Skin of body (tissue), 2 donors: ENCODE data around the gene SLC22A15. TPM values are rescaled to one million over a fixed set of nuclear protein-coding genes. Genes with fewer than 3 reads are reported as not detected.
"Not testable (repeated sequence)": the region's sequence is repeated elsewhere in the genome, so short reads cannot be mapped to it uniquely, and the experiment has no call there.

Experiments used
- DNase-seq: peaks from one replicate; lab custom pipeline; 2025; lab: John Stamatoyannopoulos, UW
- total RNA-seq: library from RNA; depleted of rRNA; stranded (reverse); fragments of >200 nt; gene quantifications from one replicate; pipeline ENCODE4 v1.2.3, GENCODE V29; 2014

SLC22A15 gene
- total RNA-seq, 1 donor from 2014 or later, result 4.0 TPM

DNA sequence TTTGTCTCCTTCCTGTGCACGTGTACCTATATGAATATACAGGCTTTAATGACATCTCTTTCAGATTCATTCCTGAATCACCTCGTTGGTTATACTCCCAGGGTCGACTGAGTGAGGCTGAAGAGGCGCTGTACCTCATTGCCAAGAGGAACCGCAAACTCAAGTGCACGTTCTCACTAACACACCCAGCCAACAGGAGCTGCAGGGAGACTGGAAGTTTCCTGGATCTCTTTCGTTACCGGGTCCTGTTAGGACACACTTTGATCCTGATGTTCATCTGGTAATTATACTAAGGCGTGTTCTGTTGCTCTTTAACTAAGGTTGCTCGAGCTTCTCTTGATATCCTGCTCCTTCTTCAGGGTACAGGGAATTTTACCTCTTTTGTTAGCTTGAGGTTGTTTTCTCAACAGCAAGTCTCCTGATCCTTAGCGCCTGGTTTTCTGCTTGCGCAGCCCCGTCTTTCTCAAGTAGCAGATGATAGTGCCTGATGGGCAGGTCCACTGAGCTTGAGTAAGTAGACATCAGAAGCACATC, 55.1 kb downstream of the SLC22A15 start:
- DNase-seq, result no peak

DNA sequence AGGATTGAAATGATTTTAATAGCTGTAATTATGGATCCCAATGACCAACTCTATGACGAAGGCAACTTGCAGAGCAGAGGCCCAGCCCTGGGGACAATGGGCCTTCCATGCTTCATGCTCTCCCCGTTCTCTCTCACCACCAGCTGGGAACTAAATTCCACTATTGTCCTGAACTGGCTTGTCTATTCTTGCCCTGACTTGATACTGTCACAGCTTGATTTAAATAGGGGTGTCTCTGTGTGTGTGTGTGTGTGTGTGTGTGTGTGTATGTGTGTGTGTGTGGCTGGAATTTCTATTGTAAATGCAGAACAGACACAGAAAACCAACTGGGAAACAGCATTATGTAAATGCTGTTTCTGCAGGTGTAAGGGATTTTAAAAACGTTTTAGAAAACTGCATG, 57.0 kb downstream of the SLC22A15 start:
- DNase-seq, result no peak

DNA sequence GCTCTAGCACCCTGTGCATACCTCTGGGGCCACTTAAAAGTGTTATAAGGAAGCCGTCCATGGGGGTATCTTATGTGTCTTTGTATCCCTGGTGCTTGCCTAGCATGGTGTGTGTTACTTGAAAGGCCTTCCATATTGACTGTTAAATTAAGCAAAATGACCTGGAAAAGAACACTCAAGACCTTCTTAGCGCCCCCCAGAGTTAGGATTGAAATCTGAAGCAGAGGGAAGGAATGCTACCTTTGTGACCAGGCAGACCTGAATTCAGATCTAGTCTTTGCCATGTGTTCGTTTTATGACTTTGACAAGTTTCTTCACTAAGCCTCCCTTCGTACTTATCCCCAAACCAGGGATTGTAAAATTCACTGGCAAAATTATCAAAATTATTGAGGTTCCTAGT, 59.9 kb downstream of the SLC22A15 start:
- no peak for DNase-seq

DNA sequence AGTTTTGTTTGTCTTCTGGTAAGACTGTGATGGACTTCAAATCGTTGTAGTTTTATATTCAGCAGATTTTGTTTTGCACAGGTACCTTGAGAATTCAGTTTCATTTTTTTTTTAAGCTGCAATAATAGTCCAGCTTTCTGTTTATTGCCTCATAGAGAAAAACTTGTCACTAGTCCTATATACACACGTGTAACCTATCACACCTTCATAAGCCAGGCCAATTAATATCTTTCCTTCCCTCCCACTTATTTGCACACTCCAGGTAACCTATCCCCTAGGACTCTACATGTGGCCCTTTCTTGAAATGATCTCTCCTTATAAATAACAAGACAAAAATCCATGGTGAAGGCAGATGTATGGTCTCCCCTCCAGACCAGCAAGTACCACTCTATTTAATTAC, 62.4 kb downstream of the SLC22A15 start:
- no peak for DNase-seq

DNA sequence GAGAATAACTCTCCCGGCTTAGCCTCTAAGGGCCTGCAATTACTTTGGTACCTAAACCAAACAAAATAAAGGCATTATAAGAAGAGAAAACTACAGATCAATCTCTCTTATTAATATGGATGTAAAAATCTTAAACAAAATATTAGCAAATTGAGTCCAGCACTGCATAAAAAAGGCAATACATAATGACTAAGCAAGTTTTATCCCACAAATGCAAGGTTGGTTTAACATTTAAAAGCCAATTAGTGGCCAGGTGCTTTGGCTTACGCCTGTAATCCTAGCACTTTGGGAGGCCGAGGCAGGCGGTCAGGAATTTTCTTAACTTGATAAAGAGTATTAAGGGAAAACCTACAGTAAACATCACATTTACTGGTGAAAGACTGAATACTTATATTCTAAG, 67.8 kb downstream of the SLC22A15 start:
- DNase-seq, result no peak

DNA sequence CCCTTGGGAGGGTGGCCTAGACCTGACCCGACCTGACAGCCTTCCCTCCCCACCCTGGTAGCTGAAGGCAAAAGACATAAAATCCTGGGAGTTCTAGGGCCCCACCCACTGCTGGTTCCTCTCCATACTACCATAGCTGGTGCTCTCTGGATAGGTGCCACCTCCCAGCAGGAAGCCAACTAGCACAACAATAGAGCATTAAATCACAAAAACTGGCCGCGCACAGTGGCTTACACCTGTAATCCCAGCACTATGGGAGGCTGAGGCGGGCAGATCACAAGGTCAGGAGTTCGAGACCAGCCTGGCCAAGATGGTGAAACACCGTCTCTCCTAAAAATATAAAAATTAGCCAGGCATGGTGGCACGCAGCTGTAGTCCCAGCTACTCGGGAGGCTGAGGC, 70.6 kb downstream of the SLC22A15 start:
- DNase-seq, result not testable (repeated sequence)

DNA sequence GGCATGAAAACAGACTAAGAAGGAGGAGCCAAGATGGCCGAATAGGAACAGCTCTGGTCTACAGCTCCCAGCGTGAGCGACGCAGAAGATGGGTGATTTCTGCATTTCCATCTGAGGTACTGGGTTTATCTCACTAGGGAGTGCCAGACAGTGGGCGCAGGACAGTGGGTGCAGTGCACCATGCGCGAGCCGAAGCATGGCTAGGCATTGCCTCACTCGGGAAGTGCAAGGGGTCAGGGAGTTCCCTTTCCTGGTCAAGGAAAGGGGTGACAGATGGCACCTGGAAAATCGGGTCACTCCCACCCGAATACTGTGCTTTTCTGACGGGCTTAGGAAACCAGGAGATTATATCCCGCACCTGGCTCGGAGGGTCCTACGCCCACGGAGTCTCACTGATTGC, 75.6 kb downstream of the SLC22A15 start:
- not testable (repeated sequence) for DNase-seq

DNA sequence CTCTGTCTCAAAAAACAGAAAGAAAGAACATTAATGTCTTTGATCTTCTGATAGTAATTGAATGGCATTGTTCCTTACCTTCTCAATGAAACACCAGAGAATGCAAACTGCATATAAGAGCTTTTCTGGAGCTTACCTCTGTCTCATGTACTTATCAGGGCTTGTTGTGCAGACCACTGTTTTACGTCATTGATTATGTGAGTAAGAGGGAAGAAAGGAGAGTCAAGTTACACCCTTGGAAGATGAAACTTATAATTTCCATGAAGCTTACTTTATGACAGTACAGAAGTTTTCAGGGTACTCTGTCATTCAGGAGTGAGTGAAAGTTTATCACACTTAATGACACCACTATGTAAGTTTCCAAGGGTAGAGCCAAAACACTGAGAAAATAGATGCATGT, 85.9 kb downstream of the SLC22A15 start:
- no peak for DNase-seq

DNA sequence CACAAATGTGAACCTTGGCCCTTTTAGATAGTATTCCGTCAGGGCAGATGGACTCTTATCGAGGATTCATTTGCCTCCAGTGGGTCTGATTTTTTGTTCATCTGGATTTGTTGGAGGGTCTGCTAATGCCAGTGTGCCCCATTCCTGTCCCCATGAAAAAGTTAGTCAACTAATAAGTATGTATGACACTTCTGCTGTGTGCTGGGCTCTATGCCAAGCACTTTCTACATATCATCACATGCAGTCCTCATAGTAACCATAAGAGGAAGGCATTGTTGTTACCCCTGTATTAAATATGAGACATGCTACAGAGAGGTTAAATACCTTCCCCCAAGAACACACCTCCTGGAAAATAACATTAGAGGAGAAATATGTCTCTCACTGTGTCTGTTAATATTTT, 88.3 kb downstream of the SLC22A15 start:
- peak; percentile 16 for DNase-seq

DNA sequence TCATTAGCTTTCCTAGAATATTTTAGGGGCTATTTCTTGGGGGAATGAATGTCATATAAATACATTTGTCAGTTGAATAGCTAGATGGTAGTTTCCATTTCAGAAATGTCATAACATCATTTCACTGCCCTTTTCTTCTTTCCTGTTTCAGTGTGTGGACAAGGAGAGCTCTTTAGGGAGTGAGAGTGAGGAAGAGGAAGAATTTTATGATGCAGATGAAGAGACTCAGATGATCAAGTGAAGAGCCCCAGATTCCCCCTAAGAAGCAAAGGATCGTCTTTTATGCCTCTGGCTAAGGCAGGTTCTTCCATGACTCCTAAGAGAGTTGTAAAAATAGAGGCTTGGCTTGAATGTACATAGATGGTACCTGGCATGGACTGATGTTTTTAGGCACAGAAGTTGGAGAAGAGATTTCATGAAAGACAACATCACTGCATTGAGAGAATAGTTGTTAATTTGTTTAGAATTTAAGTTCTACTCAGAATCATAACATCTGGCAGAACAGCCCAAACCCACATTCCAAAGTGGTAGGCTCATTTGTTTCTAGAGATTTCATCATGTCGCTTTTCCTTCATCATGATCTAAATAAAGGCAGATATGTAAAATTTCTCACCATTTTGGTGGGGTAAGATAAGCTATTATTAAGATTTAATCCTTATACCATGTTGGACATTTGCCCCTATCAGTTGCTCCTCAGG, 90.7 kb downstream of the SLC22A15 start:
- peak; percentile 74 for DNase-seq

DNA sequence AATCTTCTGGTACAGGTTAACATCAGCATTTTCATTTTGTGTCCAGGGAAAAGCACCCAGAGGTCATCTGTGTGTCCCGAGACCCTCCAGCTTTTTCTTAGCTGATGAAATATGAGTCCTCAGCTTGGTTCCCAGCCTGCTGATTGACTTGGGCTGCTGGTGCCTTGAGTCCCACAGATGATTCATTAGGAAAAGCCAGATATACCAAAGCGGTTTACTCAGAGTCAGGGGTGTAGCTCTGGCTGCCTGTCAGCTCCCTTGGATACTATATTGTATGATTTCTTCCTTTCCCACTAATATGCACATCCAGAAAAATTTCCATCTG, 91.2 kb downstream of the SLC22A15 start:
- DNase-seq, result peak; percentile 70

DNA sequence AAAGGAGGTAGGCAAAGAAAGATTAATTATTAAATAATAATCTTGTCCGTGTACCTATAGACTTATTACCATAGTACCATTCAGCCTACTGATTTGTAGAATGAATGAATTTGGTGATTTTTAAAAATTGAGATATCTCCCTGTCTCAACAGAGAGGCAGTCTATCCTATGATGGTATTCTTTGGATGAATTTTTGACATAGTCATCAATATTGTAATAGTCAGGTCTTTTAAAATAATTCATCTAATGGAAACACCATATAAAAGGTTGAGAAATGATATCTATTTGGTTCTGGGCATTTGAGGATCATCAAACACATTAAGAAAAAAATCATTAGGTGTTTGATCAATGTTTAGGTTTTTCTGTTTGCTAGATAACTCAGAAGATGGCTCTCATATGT, 99.3 kb downstream of the SLC22A15 start:
- DNase-seq, result no peak

DNA sequence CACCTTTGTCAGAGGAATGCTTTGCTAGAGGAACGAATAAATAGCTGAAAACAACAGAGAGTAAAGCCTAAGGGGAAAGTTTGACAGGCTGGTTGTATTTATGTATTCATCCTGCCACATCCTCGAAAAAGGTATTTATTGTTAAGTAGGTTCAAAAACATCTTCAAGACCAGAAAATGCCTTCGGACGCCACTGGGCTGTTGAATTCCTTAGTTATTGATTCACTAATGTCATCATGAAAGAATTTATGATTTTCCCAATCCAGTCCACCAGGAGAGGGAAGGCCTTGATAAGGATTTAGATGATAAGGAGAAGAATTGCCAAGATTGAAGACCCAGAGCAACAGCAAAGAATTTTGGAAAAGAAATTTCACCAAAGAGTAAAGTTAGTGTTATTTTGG, 99.7 kb downstream of the SLC22A15 start:
- DNase-seq, result no peak

DNA sequence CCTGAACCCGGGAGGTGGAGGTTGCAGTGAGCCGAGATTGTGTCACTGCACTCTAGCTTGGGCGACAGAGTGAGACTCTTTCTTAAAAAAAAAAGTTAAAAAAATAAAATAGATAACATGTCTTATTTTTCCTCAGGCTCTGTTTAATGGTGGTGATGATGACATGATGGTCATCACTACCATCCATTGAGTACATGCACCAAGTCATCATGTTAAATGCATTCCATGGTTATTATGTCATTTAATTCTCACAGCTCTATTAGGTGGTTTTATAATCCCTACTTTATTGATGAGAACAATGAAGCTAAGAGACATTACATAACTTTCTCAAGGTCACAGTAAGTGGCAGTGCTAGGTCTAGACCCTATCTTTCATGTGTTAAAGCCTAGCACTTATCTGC, 100.5 kb downstream of the SLC22A15 start:
- DNase-seq, result no peak

DNA sequence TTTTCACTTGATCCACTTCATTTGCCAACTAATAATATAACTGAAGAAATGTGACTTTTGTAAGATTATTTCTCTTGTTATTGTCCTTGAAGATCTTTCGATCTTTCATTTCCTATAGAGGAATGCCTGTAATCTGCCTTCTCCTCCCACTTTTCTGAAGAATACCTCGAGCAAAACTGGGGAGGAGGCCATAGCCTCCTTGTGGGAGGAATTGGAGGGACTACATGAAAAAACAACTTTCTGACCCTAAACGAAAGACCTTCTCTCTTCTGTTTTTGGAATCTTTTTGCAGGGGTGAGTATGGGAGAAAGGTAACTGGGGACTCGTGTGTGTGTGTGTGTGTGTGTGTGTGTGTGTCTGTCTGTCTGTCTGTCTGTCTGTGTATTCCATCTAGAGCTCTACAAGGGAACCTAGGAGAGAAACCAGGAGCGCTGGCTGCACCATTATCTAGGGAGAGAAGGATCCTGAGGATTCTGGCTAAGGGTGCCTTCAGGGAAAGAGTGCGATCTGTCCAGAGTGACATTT, 102.4 kb downstream of the SLC22A15 start:
- no peak for DNase-seq

DNA sequence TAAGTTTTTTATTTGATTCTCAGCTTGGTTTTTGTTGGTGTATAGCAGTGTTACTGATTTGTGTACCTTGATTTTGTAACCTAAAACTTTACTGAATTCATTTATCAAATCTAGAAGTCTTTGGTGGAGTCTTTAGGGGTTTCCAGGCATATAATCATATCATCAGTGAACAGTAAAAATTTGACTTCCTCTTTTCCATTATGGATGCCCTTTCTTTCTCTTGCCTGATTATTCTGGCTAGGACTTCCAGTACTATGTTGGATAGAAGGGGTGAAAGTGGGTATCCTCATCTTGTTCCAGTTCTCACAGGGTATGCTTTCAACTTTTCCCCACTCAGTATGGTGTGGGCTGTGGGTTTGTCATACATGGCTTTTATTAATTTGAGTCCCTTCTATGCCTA, 111.3 kb downstream of the SLC22A15 start:
- no peak for DNase-seq

DNA sequence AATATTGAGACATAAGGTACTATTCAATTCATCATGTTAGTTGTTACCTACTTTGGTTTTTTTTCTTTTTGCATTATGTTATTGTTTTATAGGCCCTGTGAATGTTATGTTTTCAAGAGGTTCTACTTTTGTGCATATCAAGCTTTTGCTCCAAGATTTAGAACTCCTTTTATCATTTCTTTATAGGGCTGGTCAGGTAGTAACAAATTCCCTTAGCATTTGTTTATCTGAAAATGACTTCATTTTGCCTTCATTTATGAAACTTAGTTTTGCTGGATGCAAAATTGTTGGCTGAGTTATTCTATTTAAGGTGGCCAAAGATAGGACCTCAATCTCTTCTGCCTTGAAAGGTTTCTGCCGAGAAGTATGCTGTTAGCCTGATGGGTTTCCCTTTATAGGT, 113.6 kb downstream of the SLC22A15 start:
- DNase-seq, result no peak

DNA sequence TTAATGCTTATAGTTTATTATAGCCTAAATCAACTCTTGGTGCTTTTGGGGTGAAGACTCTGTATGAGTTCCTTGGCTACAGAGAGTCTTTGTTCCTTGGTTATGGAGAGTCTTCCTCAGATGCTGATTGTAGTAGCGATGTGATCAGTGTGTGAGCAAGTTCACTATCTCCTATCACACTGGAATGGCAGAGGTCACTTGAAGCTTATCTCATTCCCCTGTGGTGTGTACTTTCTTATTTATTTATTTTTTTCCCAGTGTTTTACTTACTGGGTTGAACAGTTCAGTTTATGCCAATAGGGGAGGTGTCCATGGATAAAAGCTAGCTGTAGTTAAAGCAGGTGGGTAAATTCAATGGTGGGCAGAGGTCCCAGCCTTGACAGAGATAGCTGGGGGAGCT, 114.8 kb downstream of the SLC22A15 start:
- no peak for DNase-seq

DNA sequence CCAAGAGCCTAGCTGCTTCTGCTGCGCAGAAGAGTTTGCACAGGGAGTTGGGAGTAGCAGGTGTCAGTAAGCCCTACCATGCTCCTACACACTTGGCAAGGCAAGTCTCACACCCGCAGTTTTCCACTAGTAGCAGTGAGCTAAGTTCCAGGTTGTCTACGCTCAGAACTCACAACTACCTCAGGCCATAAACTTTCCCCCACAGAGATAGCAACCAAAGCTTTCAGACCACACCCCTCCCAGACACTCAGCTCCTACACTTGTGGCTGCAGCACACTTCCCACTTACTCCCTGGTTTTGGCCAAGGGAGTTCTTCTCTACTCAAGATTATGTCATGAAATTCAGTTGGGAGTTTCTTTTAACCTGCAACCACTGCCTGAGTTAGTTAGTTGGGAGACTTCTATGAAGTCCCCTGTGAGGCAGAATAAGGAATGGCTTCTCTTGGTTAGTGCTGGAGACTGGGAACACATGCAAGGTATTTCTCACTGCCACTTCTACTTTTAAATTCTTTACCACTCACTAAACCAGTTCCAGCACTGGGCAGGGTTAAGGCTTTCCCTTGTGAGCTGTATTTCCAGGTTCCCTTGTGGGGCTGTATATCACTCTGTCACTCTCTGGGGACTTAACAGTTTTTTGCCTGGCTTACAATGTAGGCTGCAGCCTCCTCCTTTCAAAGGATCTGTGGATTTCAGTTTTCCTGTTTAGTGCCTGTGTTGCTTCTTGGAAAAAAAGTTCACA, 116.6 kb downstream of the SLC22A15 start:
- no peak for DNase-seq

DNA sequence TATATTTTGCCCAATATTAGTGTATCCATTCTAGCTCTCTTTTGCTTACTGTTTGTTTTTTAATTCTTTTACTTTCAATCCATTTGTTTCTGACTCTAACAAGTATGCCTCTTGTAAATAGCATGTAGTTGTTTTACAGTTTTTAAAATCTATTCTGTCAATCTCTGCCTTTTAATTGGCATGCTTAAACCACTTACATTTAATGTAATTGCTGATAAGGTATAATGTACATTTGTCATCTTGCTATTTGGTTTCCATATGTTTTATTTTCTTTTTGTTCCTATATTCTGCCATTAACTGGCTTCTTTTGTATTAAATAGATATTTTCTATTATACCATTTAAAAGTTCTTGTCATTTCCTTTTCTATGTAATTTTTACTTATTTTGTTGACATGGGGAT, 118.7 kb downstream of the SLC22A15 start:
- DNase-seq, result no peak

DNA sequence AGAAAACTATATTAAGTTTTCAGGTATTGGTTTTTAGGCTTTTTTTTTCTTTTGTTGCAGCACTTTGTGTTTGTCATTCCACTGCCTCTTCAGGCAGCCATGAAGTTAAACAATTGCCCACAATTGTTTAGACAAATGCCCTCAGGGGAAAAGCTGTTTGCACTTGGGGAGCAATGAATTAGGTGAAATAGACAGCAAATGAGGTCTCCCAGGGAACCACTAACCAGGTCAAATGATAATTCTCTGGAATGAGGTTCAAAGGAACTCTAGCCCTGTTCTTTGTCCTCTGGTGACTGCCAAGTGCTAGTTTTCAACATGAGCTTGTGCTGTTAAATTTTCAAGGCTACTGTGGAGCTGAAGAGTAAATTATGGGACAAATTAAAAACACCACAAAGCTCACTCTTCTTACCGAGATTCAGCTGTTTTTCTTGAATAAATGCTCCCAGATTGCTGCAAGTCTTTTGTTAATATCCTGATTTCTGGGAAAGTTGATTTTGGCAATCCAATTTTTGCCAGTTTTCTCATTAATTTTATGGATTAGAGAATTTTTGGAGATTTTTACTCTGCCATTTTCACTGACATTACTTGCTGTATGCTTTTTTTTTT, 119.8 kb downstream of the SLC22A15 start:
- DNase-seq, result no peak

DNA sequence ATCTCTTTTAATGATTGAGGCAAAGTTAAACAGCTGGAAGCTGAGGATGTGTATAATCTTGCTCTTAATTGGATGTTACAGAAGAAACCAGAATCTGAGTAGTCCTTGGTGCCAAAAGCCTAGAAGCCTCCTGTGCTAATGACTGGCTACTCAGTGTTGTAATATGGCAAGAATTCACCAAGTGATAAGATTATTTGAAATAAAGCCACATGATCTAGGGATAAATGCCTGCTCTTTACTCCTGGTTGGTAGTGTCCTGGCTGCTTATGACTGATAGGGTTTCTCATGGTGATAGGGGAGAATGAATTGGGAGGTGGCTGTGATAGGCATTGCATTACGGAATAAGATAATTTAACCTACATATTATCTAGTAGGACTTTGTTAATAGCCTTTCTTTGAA, 121.3 kb downstream of the SLC22A15 start:
- DNase-seq, result no peak
